ENCODE results near the gene SLC8A3. TPM values are rescaled to one million over a fixed set of nuclear protein-coding genes. Genes with fewer than 3 reads are reported as not detected.
A peak's percentile ranks its signal among the peaks of the same experiment; 100 is the strongest.

Gene SLC8A3
- total RNA-seq, 1 donor from 2014 or later: 0.12 TPM

- DNase-seq (ENCODE audit: low read depth): no peak
- TF ChIP-seq CTCF (conservative IDR thresholded peaks at IDR 0.05; ENCODE audit: low read depth, low read length): no peak
- H3K4me3 ChIP-seq (ENCODE audit: low read depth, low read length): no peak overlapping the region
Observed at GRCh38 chr14:70008284-70009262, 180.2 kb downstream of the SLC8A3 start.

- TF ChIP-seq CTCF (conservative IDR thresholded peaks at IDR 0.05; ENCODE audit: low read depth, low read length): no peak
- H3K4me3 ChIP-seq (ENCODE audit: low read depth, low read length): no peak overlapping the region
- no peak for DNase-seq (ENCODE audit: low read depth)
Observed at GRCh38 chr14:70006699-70007098, 182.1 kb downstream of the SLC8A3 start.

- no peak for DNase-seq (ENCODE audit: low read depth)
- no peak for TF ChIP-seq CTCF (conservative IDR thresholded peaks at IDR 0.05; ENCODE audit: low read depth, low read length)
- H3K4me3 ChIP-seq (ENCODE audit: low read depth, low read length): no peak overlapping the region
Observed at GRCh38 chr14:70005281-70005805, 183.4 kb downstream of the SLC8A3 start.

- no peak overlapping the region for H3K4me3 ChIP-seq (ENCODE audit: low read depth, low read length)
- no peak for TF ChIP-seq CTCF (conservative IDR thresholded peaks at IDR 0.05; ENCODE audit: low read depth, low read length)
- no peak for DNase-seq (ENCODE audit: low read depth)
Observed at GRCh38 chr14:70004791-70005190, 184.0 kb downstream of the SLC8A3 start.

GRCh38 chr14:70002589-70003346 is 186.0 kb downstream of the SLC8A3 start:
- no peak overlapping the region for H3K4me3 ChIP-seq (ENCODE audit: low read depth, low read length)
- no peak for TF ChIP-seq CTCF (conservative IDR thresholded peaks at IDR 0.05; ENCODE audit: low read depth, low read length)
- no peak for DNase-seq (ENCODE audit: low read depth)

GRCh38 chr14:70000601-70001000 is 188.2 kb downstream of the SLC8A3 start:
- H3K4me3 ChIP-seq (ENCODE audit: low read depth, low read length): no peak overlapping the region
- no peak for TF ChIP-seq CTCF (conservative IDR thresholded peaks at IDR 0.05; ENCODE audit: low read depth, low read length)
- peak; percentile 56 for DNase-seq (ENCODE audit: low read depth)
